HG03571 (cell line): Measurements from ENCODE around the gene WSB2.
"Not testable (repeated sequence)": the region's sequence is repeated elsewhere in the genome, so short reads cannot be mapped to it uniquely, and the experiment has no call there.

Source experiments
- ATAC-seq: cut with Tn5 transposase; IDR thresholded peaks from one replicate; pipeline ENCODE4 v1.9.1; 2021; ENCODE audit not compliant: unreplicated experiment

WSB2 gene

GRCh38 chr12:118036672-118037411 lies 24.1 kb downstream of the WSB2 start:
- ATAC-seq: no peak

GRCh38 chr12:118035190-118036041 lies 25.6 kb downstream of the WSB2 start:
- peak; percentile 77 for ATAC-seq

DNA sequence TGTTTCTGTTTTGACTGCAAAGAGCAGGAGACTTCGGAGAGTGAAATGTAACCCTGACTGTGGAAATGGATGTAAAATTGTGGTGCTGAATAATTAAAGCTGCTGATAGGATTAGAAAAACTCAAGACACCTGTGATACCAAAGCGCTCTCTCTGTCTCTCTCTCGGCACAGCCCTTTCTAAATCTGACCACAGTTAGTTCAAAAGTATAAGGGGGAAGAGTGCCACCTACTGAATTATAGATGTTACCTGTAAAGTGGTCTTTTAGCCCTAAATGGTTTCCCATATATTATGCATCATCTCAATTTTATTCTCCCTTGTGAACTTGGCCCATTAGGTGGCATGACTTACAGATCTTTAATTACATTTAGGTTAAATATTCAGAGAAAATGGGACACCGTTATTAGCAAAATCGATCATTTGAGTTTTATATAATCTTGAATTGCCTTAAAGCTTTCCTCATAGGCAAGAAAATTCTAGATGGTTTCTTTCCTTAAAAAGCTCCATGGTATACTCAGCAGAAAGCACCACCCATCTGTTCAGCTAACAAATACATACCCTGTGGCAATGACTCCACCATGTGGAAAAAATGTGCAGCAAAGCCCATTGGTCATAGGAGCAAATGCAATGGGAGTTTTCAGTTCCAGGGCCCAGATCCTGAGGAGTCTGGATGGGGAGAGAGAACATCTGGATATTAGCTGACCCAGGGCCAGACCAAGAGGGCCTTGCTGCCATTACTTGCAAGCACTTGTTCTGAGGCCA lies 26.4 kb downstream of the WSB2 start:
- no peak for ATAC-seq

DNA sequence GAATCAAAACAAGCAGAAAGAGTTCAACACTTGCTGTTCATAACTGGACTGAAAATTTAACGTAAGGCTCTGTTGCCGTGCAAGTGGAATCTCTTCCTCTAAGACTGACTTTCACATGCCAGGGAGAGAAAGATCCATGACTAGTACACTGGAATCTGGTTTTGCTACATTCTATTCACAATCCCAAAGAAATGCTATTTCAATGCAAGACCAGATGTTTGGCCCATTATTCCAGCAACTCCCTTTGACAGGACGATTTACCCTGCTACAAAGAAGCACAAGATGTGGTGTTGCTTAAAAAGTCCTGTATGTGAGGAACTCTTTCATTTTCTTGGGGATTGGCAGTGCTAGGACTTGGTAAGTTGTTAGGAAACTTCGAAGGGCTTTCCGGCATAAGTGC lies 27.1 kb downstream of the WSB2 start:
- no peak for ATAC-seq

DNA sequence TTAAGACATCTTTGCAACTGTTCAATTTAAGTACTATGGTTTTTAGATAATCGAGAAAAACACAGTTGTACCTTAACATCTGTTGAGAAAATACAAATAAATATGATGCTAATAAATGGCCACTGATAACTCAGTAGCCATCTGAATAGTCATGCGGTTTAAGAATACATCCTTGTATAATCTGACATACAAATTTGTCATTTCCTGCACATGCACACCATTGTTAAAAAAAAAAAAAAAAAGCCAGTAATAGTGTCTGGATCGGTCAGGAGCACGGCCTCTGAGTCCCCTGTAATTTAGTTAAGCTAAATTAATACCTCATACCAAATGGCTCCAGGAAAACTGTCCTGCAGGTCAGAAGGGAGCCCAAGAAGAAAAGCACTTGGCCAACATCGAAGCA lies 27.7 kb downstream of the WSB2 start:
- ATAC-seq: no peak

- no peak for ATAC-seq
Measured at GRCh38 chr12:118032188-118032587, 28.8 kb downstream of the WSB2 start.

- ATAC-seq: no peak
Measured at GRCh38 chr12:118029166-118029565, 31.8 kb downstream of the WSB2 start.

GRCh38 chr12:118025168-118025567 lies 35.8 kb downstream of the WSB2 start:
- ATAC-seq: no peak

DNA sequence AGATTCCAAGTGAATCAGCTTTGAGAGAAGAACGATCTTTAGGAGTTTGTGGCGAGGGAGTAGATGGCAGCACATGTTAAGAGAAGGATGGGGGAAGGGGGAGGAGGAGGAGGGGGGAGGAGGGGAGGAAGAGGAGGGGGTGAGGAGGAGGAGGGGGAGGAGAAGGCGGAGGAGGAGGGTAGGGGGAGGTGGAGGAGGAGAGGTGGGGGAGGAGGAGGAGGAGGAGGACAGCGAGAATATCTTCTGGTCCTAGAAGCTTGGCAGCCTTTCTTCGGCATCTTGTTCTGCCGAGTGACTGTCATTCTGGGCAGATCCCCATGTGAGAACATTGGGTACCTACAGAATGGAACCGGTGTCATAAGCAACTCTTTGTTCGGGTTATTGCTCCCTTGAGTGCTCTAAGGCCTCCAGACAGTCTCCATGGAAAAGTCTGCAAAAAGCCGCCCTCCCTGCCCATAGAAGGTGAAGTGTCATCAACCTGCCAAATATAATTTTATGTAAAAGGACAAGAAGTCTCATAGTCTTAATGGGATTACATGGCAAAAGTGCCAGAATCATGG lies 37.6 kb downstream of the WSB2 start:
- no peak for ATAC-seq

DNA sequence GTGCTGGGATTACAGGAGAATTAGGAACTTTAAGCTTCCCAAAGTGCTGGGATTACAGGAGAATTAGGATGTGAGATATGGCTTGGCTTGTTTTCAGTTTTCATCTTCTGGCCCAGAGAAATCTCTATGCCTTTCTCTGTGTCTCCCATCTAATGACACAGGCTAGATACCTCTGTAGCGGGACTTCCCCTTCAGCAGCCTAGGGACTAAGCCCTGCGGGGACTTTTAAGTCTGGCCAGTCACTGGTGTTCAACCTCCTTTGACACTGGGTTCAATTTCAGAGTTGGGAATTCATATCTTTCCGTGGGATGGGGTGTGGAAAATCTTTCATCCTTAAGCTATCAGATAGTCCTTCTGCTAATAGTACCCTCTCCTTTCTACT lies 38.3 kb downstream of the WSB2 start:
- ATAC-seq: no peak

GRCh38 chr12:118022097-118022727 lies 38.8 kb downstream of the WSB2 start:
- ATAC-seq: not testable (repeated sequence)

DNA sequence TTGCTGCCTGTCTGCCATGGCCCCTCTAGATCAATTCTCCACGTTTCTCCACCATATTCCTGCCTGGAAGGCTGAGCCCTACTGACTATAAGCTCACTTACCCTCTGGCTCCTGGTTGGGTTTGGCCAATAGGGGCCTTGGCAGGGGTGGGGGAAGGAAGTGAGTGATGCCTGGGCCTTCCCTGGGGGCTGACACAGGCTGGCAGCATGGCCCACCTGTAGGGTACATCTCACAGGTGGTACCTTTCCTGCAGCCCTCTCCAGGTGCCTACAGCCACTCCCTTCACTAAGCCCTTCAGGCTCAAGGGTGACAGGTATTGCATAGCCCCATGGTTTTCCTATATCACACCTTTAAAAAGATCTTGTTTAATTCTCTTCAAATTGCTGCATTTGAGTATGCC lies 40.9 kb downstream of the WSB2 start:
- ATAC-seq: no peak

- ATAC-seq: no peak
Measured at GRCh38 chr12:118017926-118018325, 43.1 kb downstream of the WSB2 start.

DNA sequence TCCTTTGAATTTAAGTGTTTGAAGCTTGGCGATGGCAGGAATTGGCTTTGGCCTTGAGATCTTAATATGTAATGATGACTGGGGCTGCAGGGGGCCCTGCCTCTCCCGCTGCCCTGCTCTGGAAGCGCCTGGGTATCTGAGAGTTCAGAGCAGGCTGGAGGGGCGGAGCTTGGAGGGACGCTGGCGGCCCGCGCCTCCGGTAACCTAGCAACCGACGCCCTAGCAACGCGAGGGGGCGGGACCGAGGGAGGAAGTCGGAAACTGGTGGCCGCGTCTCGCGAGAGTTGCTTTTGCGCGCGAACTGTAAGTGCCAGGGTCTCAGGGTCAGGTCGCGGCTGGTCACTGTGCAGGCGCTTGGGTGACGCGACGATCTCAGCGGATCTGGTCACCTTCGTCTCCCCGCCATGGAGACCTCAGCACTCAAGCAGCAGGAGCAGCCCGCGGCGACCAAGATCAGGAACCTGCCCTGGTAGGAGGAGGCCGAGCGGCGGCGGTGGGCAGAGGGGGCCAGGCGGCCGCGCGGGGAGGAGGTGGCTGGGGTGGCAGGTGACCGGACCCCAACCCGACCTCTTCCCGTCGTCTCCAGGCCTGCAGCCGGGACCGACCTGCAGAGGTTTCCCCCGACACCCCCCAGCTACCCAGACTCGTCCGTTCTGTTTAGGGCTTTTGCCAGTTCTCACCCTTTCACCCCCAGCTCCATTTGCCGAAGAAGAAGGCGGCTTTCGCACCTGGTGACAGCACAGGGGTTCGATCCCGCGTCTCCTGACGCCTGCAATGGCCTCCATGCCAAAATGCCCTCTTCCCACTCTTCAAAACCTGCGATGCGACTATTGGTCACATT lies 44.3 kb downstream of the WSB2 start, which contains the start of gene RFC5:
Gene RFC5, plus strand, starts transcription at position 280 of the 841 bp plus-strand sequence. Its CDS starts 125 bp downstream, at position 405.
- ATAC-seq: peak; percentile 98

DNA sequence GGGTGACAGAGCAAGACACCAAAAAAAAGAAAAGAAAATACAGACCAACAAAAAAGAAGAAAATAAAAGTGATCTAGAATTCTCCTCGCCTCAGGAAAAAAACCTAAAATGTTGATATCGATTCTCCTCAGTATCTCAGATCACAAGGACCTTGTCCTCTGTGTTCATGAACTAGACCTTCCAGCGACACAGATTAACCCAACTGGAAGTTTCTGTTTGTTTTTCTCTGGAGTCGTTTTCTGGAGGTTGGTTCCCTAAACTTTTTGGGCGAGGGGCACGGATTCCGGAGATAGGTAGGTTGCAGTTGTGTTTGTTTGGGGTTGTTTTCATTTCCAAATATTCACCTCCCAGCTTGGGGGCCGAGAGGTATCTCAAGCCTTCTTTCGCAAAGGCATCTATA lies 45.0 kb downstream of the WSB2 start:
- no peak for ATAC-seq

DNA sequence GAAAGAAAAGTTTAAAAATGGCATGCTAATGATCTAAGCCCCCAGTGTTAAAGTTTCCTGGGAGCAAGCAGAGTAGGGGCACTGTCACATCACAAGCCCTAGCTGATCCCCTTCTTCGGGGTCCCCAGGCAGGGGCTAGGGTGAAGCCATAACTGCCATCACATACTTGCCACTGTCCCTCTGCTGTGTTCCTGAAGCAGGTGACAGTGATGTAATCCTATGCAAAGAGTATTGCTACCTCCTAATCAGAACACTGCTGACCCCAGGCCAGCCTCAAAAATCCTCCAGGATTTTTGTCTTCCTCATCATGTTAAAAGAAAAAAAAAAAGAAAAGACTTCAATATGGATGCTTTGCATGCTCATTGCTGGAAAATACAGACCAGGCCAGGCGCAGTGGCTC lies 45.7 kb downstream of the WSB2 start:
- ATAC-seq: no peak

GRCh38 chr12:118013283-118013682 lies 47.7 kb downstream of the WSB2 start:
- ATAC-seq: no peak

- no peak for ATAC-seq
Measured at GRCh38 chr12:118011961-118012360, 49.0 kb downstream of the WSB2 start.

GRCh38 chr12:118011377-118011776 lies 49.6 kb downstream of the WSB2 start:
- ATAC-seq: no peak

- no peak for ATAC-seq
Measured at GRCh38 chr12:118010903-118011302, 50.1 kb downstream of the WSB2 start.
